Stimulated activated CD4-positive, alpha-beta T cell treated with anti-CD3 and anti-CD28 coated beads, TNF-alpha, amount 100 ng/mL, for 4 hours (primary cell): ENCODE data around the gene NXNL1.
"Not testable (repeated sequence)": the region's sequence is repeated elsewhere in the genome, so short reads cannot be mapped to it uniquely, and the experiment has no call there.

Source experiments
- DNase-seq, 3 experiments: peaks; one replicate each; pipeline ENCODE4 v3.0.0-alpha.2; 2020; ENCODE audit warnings: low read depth in 3 of 3

Gene NXNL1

GRCh38 chr19:17486545-17487240 lies 26.0 kb upstream of the NXNL1 start:
- DNase-seq: no peak

GRCh38 chr19:17484520-17485185 lies 23.9 kb upstream of the NXNL1 start:
- no peak for DNase-seq

- DNase-seq: no peak
Observed at GRCh38 chr19:17483605-17484002, 22.9 kb upstream of the NXNL1 start.

GRCh38 chr19:17482877-17483604 lies 22.3 kb upstream of the NXNL1 start:
- no peak for DNase-seq

GRCh38 chr19:17481986-17482385 lies 21.3 kb upstream of the NXNL1 start:
- DNase-seq: no peak

GRCh38 chr19:17479325-17479791 lies 18.6 kb upstream of the NXNL1 start:
- no peak for DNase-seq

- no peak for DNase-seq
Observed at GRCh38 chr19:17475541-17476115, 14.9 kb upstream of the NXNL1 start.

- not testable (repeated sequence) for DNase-seq
Observed at GRCh38 chr19:17475011-17475540, 14.3 kb upstream of the NXNL1 start.

- DNase-seq: no peak
Observed at GRCh38 chr19:17473041-17473440, 12.3 kb upstream of the NXNL1 start.

GRCh38 chr19:17471410-17472125 lies 10.8 kb upstream of the NXNL1 start:
- no peak for DNase-seq

GRCh38 chr19:17470068-17470841 lies 9.5 kb upstream of the NXNL1 start, which contains the start of gene SLC27A1:
SLC27A1 (plus strand) TSS chr19:17470524; CDS start chr19:17470541, 17 bp downstream.
- peak; percentile 75 to 84 (median 77) for DNase-seq

- peak; percentile 81 to 92 (median 88) for DNase-seq
Observed at GRCh38 chr19:17469481-17470067, 8.8 kb upstream of the NXNL1 start.

GRCh38 chr19:17469092-17469480 lies 8.4 kb upstream of the NXNL1 start:
- DNase-seq: no peak

GRCh38 chr19:17468302-17469091 lies 7.8 kb upstream of the NXNL1 start:
- DNase-seq: no peak

- no peak for DNase-seq
Observed at GRCh38 chr19:17467471-17468301, 7.0 kb upstream of the NXNL1 start.

GRCh38 chr19:17466487-17466850 lies 5.7 kb upstream of the NXNL1 start:
- DNase-seq: no peak

GRCh38 chr19:17458970-17459369 lies 1.8 kb downstream of the NXNL1 start:
- DNase-seq: no peak

- DNase-seq: no peak
Observed at GRCh38 chr19:17457616-17458015, 3.1 kb downstream of the NXNL1 start.
